ENCODE measurements around the gene SLC28A3.
A peak's percentile ranks its signal among the peaks of the same experiment; 100 is the strongest.

Gene SLC28A3

DNA sequence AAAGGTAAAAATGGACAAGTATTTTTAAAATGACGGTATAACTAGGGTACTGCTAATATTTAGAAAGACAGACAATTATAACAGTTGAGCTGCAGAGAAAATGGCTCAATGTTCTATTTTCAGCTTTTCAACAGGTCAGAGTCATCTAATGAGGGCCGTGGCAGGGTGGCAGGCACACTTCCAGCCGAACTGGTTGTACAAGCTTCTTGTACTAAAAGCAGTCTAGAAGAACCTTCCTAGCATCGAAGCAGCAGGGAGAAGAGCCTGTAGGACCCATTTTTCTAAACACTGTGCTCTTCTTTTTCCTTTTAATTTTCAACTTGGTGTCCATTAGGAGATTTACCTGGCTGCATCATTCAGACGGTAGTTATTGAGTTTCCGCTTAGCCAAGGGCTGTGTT, 85.6 kb downstream of the SLC28A3 start:
- H3K4me3 ChIP-seq (ENCODE audit: low read length) = no peak overlapping the region
- no CpG with 5 or more reads among the region's 6 CpGs for WGBS (ENCODE audit: extremely low coverage, insufficient coverage, low lambda C conversion rate)
- H4K8ac ChIP-seq (ENCODE audit: low read depth, low read length) = no peak overlapping the region
- H3K4me2 ChIP-seq (ENCODE audit: low read length) = no peak overlapping the region
- H3K27ac ChIP-seq (ENCODE audit: low read depth, low read length) = no peak overlapping the region
- H3K56ac ChIP-seq (ENCODE audit: low read length) = no peak overlapping the region
- no peaks in the 10 kb centered on the region for H3K79me2 ChIP-seq (ENCODE audit: control insufficient read depth, insufficient read depth, low read length)
- H3K23ac ChIP-seq (ENCODE audit: low read length) = no peak overlapping the region
- no peak overlapping the region for H4K5ac ChIP-seq (ENCODE audit: low read length)
- no peak overlapping the region for H2BK15ac ChIP-seq (replicated peaks; ENCODE audit: low read depth)
- no peaks in the 10 kb centered on the region for H3K27me3 ChIP-seq (ENCODE audit: insufficient read depth, low read length, poor library complexity)
- H2AK5ac ChIP-seq (ENCODE audit: low read length) = no peak overlapping the region
- H3K36me3 ChIP-seq (ENCODE audit: control insufficient read depth, insufficient read depth, low read length) = no peaks in the 10 kb centered on the region
- H3K4me1 ChIP-seq (ENCODE audit: control insufficient read depth, low read depth, low read length) = peaks cover 6% of the 10 kb centered on the region
- DNase-seq = no peak
- no peak overlapping the region for H2BK5ac ChIP-seq (ENCODE audit: low read length)
- no peak overlapping the region for H3K18ac ChIP-seq (ENCODE audit: low read length)
- H2BK120ac ChIP-seq (ENCODE audit: low read depth, low read length) = no peak overlapping the region
- H3K9ac ChIP-seq (ENCODE audit: low read length) = no peak overlapping the region
- H3K79me1 ChIP-seq (ENCODE audit: low read length) = no peaks in the 10 kb centered on the region
- no peak overlapping the region for H3K4ac ChIP-seq (ENCODE audit: low read depth, low read length)

DNA sequence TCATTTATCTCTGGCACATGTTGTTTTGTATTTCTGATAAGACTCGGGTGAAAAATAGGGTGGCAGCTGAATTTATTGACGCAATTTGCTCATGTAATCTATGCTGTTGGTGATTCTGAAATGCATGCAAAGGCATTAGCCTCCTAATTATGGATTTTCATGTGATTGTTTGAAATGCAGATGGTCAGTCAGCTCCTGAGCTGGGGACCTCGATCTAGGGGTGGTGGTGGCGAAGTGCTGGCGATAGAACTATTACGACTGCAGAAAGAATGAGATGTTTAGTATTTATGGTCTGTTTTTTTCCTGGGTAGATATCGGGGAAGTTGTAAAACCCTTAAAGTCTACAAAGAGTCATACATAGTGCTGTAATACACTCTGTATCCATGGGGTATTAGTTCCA, 88.6 kb downstream of the SLC28A3 start:
- H3K4me3 ChIP-seq (ENCODE audit: low read length) = no peak overlapping the region
- no peak overlapping the region for H2BK120ac ChIP-seq (ENCODE audit: low read depth, low read length)

DNA sequence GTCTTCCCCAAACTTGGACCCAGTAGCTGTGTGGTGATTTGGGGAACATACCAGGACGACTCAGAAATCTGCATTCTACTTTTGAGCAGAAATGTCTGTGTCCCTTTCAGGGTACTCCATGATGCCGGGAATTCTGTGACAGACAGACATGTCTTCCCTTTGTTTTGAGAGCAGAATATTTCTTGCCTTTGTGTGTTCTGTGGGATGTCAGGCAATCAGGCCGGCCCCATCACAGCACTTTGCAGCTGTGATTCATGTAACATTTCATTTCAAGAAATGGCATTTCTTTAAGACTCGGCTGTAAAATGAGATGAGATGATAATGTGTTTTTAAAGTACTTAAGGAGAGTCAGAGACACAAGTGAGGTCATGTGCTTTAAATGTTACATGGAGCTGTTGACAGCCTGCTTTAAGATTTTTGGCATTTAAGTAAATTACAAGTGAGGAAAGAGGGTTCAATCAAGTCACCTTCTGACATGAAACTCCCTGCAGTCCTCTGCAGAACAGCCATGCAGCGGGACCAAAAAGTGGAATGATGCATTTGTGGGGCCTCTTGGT, 98.7 kb downstream of the SLC28A3 start:
- H2AK5ac ChIP-seq (ENCODE audit: low read length) = no peak overlapping the region
- H3K27ac ChIP-seq (ENCODE audit: low read depth, low read length) = no peak overlapping the region
- no CpG with 5 or more reads among the region's 5 CpGs for WGBS (ENCODE audit: extremely low coverage, insufficient coverage, low lambda C conversion rate)

More for the DNA sequence above, 88.6 kb downstream of the SLC28A3 start:
- Histone ChIP-seq H2BK5ac (ENCODE audit: low read length) (no peak overlapping the region), H3K4ac (ENCODE audit: low read depth, low read length) (no peak overlapping the region), H3K56ac (ENCODE audit: low read length) (no peak overlapping the region), H3K23ac (ENCODE audit: low read length) (no peak overlapping the region), H3K27ac (ENCODE audit: low read depth, low read length) (no peak overlapping the region), H3K79me2 (ENCODE audit: control insufficient read depth, insufficient read depth, low read length) (no peaks in the 10 kb centered on the region), H4K5ac (ENCODE audit: low read length) (no peak overlapping the region), H3K79me1 (ENCODE audit: low read length) (no peaks in the 10 kb centered on the region), H3K4me1 (ENCODE audit: control insufficient read depth, low read depth, low read length) (peaks cover 2% of the 10 kb centered on the region), H3K4me2 (ENCODE audit: low read length) (no peak overlapping the region), H2AK5ac (ENCODE audit: low read length) (no peak overlapping the region), H4K8ac (ENCODE audit: low read depth, low read length) (no peak overlapping the region), H3K9ac (ENCODE audit: low read length) (no peak overlapping the region), H2BK15ac (replicated peaks; ENCODE audit: low read depth) (no peak overlapping the region), H3K27me3 (ENCODE audit: insufficient read depth, low read length, poor library complexity) (no peaks in the 10 kb centered on the region), H3K36me3 (ENCODE audit: control insufficient read depth, insufficient read depth, low read length) (no peaks in the 10 kb centered on the region), H3K18ac (ENCODE audit: low read length) (no peak overlapping the region)
- no peak for DNase-seq
- no CpG with 5 or more reads among the region's 7 CpGs for WGBS (ENCODE audit: extremely low coverage, insufficient coverage, low lambda C conversion rate)

DNA sequence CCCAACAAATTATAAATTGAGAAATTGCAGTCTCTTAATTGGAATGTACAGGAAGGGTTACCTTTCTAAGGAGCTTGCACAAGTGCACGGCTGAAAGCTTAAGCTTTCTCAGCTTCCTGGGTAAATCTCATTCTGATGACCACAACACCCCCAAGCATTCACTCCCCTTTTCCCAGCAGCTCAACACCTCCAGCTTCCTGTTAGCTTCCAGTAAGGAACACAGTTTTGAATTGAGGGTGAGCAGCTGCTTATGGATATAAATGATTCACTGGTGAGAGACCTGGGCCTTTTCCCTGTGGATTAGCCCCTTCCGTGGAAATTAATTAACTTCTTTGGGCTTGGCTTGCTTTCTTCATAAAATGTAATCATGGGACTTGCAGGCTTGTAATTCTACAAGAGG, 101.2 kb downstream of the SLC28A3 start:
- Histone ChIP-seq H2BK5ac (ENCODE audit: low read length) (no peak overlapping the region), H3K56ac (ENCODE audit: low read length) (no peak overlapping the region), H3K27ac (ENCODE audit: low read depth, low read length) (no peak overlapping the region), H3K4me3 (ENCODE audit: low read length) (no peak overlapping the region), H3K4me1 (ENCODE audit: control insufficient read depth, low read depth, low read length) (no peaks in the 10 kb centered on the region), H3K27me3 (ENCODE audit: insufficient read depth, low read length, poor library complexity) (no peaks in the 10 kb centered on the region), H3K36me3 (ENCODE audit: control insufficient read depth, insufficient read depth, low read length) (no peaks in the 10 kb centered on the region), H2AK5ac (ENCODE audit: low read length) (no peak overlapping the region), H3K79me1 (ENCODE audit: low read length) (no peaks in the 10 kb centered on the region), H3K23ac (ENCODE audit: low read length) (no peak overlapping the region), H3K4me2 (ENCODE audit: low read length) (no peak overlapping the region), H3K18ac (ENCODE audit: low read length) (peak overlapping the region; percentile 62), H4K8ac (ENCODE audit: low read depth, low read length) (no peak overlapping the region), H2BK120ac (ENCODE audit: low read depth, low read length) (peak overlapping the region; percentile 79), H3K79me2 (ENCODE audit: control insufficient read depth, insufficient read depth, low read length) (no peaks in the 10 kb centered on the region), H3K4ac (ENCODE audit: low read depth, low read length) (no peak overlapping the region), H3K9ac (ENCODE audit: low read length) (no peak overlapping the region), H4K5ac (ENCODE audit: low read length) (no peak overlapping the region), H2BK15ac (replicated peaks; ENCODE audit: low read depth) (no peak overlapping the region)
- DNase-seq = no peak
- WGBS (ENCODE audit: extremely low coverage, insufficient coverage, low lambda C conversion rate) = no CpG with 5 or more reads among the region's 2 CpGs

More for the DNA sequence above, 98.7 kb downstream of the SLC28A3 start:
- H2BK5ac ChIP-seq (ENCODE audit: low read length) = no peak overlapping the region
- H4K8ac ChIP-seq (ENCODE audit: low read depth, low read length) = no peak overlapping the region
- H3K79me2 ChIP-seq (ENCODE audit: control insufficient read depth, insufficient read depth, low read length) = no peaks in the 10 kb centered on the region
- H3K9ac ChIP-seq (ENCODE audit: low read length) = no peak overlapping the region
- H3K4me2 ChIP-seq (ENCODE audit: low read length) = no peak overlapping the region
- no peak overlapping the region for H4K5ac ChIP-seq (ENCODE audit: low read length)
- H3K79me1 ChIP-seq (ENCODE audit: low read length) = no peaks in the 10 kb centered on the region
- H3K36me3 ChIP-seq (ENCODE audit: control insufficient read depth, insufficient read depth, low read length) = no peaks in the 10 kb centered on the region
- H3K56ac ChIP-seq (ENCODE audit: low read length) = no peak overlapping the region
- H3K4me3 ChIP-seq (ENCODE audit: low read length) = no peak overlapping the region
- no peak overlapping the region for H3K18ac ChIP-seq (ENCODE audit: low read length)
- no peaks in the 10 kb centered on the region for H3K27me3 ChIP-seq (ENCODE audit: insufficient read depth, low read length, poor library complexity)
- H3K23ac ChIP-seq (ENCODE audit: low read length) = no peak overlapping the region
- no peak overlapping the region for H3K4ac ChIP-seq (ENCODE audit: low read depth, low read length)
- no peak overlapping the region for H2BK15ac ChIP-seq (replicated peaks; ENCODE audit: low read depth)
- H2BK120ac ChIP-seq (ENCODE audit: low read depth, low read length) = no peak overlapping the region
- DNase-seq = no peak
- no peaks in the 10 kb centered on the region for H3K4me1 ChIP-seq (ENCODE audit: control insufficient read depth, low read depth, low read length)

DNA sequence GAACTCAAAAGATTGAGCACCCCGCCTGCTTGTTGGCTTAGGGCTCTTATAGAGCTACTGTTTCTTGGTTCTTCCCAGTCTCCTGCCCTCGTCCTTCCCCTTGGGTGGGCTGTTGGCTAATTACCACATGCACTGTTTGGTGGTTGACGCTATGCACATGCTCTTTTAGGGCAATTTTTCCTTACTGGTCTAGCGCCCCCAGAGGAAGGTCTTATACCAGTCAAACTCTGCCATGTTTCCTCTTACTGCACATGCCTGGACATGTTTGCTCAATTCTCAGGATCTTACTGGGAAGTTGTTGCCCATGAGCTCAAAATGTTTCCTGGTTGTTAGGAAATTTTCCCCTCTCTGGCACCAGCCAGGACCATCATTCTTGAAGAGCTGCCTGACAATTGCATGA, 101.9 kb downstream of the SLC28A3 start:
- Histone ChIP-seq H2BK15ac (replicated peaks; ENCODE audit: low read depth) (no peak overlapping the region), H3K4me2 (ENCODE audit: low read length) (no peak overlapping the region), H3K9ac (ENCODE audit: low read length) (no peak overlapping the region), H3K56ac (ENCODE audit: low read length) (no peak overlapping the region), H2BK120ac (ENCODE audit: low read depth, low read length) (peak overlapping the region; percentile 10), H3K79me2 (ENCODE audit: control insufficient read depth, insufficient read depth, low read length) (no peaks in the 10 kb centered on the region), H4K5ac (ENCODE audit: low read length) (no peak overlapping the region), H2BK5ac (ENCODE audit: low read length) (no peak overlapping the region), H3K4me3 (ENCODE audit: low read length) (no peak overlapping the region), H3K4ac (ENCODE audit: low read depth, low read length) (peak overlapping the region; percentile 95), H4K8ac (ENCODE audit: low read depth, low read length) (no peak overlapping the region), H3K18ac (ENCODE audit: low read length) (peak overlapping the region; percentile 70), H2AK5ac (ENCODE audit: low read length) (no peak overlapping the region), H3K36me3 (ENCODE audit: control insufficient read depth, insufficient read depth, low read length) (no peaks in the 10 kb centered on the region), H3K27ac (ENCODE audit: low read depth, low read length) (no peak overlapping the region), H3K23ac (ENCODE audit: low read length) (no peak overlapping the region), H3K27me3 (ENCODE audit: insufficient read depth, low read length, poor library complexity) (no peaks in the 10 kb centered on the region), H3K79me1 (ENCODE audit: low read length) (no peaks in the 10 kb centered on the region), H3K4me1 (ENCODE audit: control insufficient read depth, low read depth, low read length) (no peaks in the 10 kb centered on the region)
- DNase-seq = no peak
- no CpG with 5 or more reads among the region's 4 CpGs for WGBS (ENCODE audit: extremely low coverage, insufficient coverage, low lambda C conversion rate)

DNA sequence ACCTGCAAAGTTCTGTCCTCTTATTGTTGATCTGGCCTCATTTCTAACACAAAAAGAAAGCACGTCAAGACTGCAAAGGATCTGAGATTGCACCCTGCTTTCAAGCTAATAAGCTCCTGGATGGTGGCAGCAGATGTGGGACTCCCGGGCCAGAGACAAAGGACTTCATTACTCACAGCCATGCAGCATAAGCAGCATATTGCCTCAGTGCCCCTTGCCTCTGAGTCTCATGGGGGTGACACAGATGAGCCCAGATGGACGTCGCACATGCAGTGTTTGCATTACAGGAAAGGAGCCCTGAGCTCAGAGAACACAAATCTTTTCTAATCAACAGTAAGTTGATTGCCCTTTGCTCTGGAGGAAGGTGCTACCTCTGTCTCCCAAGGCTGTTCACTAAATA, 105.0 kb downstream of the SLC28A3 start:
- Histone ChIP-seq H3K23ac (ENCODE audit: low read length) (no peak overlapping the region), H3K27me3 (ENCODE audit: insufficient read depth, low read length, poor library complexity) (no peaks in the 10 kb centered on the region), H3K27ac (ENCODE audit: low read depth, low read length) (no peak overlapping the region), H4K8ac (ENCODE audit: low read depth, low read length) (no peak overlapping the region), H2BK15ac (replicated peaks; ENCODE audit: low read depth) (no peak overlapping the region), H3K4me2 (ENCODE audit: low read length) (no peak overlapping the region), H3K18ac (ENCODE audit: low read length) (no peak overlapping the region), H3K9ac (ENCODE audit: low read length) (no peak overlapping the region), H2BK5ac (ENCODE audit: low read length) (no peak overlapping the region), H3K56ac (ENCODE audit: low read length) (no peak overlapping the region), H3K79me2 (ENCODE audit: control insufficient read depth, insufficient read depth, low read length) (no peaks in the 10 kb centered on the region), H3K4me3 (ENCODE audit: low read length) (no peak overlapping the region), H2BK120ac (ENCODE audit: low read depth, low read length) (no peak overlapping the region), H3K79me1 (ENCODE audit: low read length) (no peaks in the 10 kb centered on the region), H3K36me3 (ENCODE audit: control insufficient read depth, insufficient read depth, low read length) (no peaks in the 10 kb centered on the region), H2AK5ac (ENCODE audit: low read length) (no peak overlapping the region), H4K5ac (ENCODE audit: low read length) (no peak overlapping the region), H3K4me1 (ENCODE audit: control insufficient read depth, low read depth, low read length) (no peaks in the 10 kb centered on the region), H3K4ac (ENCODE audit: low read depth, low read length) (no peak overlapping the region)
- no peak for DNase-seq
- no CpG with 5 or more reads among the region's 4 CpGs for WGBS (ENCODE audit: extremely low coverage, insufficient coverage, low lambda C conversion rate)
